H1 (cell line): Measurements from ENCODE around the gene ATP2A3. TPM values are rescaled to one million over a fixed set of nuclear protein-coding genes. Genes with fewer than 3 reads are reported as not detected.

Experiments
- CTCF ChIA-PET: fragments of 300-600 bp; sonication (Branson Sonifier 250); formaldehyde crosslinking; loops from one replicate; lab custom pipeline; 2021; ENCODE audit not compliant: partially characterized antibody; lab: Charles Lee
- POLR2A ChIA-PET: fragments of 300-600 bp; sonication (Branson Sonifier 250); formaldehyde crosslinking; loops from one replicate; lab custom pipeline; 2021; ENCODE audit warnings: inconsistent platforms; ENCODE audit not compliant: partially characterized antibody; lab: Charles Lee
- DNase-seq, 2 experiments: peaks; one replicate each; pipeline versions ENCODE4 v3.0.0 to v3.0.0-alpha.2; 2010 to 2022; ENCODE audit warnings: low spot score in 2 of 2, low read depth in 1 of 2, mixed read lengths in 1 of 2
- FAIRE-seq: peaks from 2 replicates; lab custom pipeline; 2011; peaks lifted over from hg19 to GRCh38; lab: Jason Lieb, UNC
- H2AFZ ChIP-seq: 2 replicates; pipeline ENCODE4 v1.8.1; 2012; ENCODE audit warnings: low read length, inconsistent platforms
- H2AK5ac ChIP-seq: 2 replicates; pipeline ENCODE4 v1.6.1; 2013; ENCODE audit warnings: low read depth, low read length
- H2BK120ac ChIP-seq: replicated peaks from 2 replicates; pipeline ENCODE3; 2013; ENCODE audit warnings: low read depth, low read length, inconsistent platforms
- H2BK12ac ChIP-seq: 2 replicates; pipeline ENCODE4 v1.6.1; 2013; ENCODE audit warnings: low read depth, low read length
- H2BK15ac ChIP-seq: 2 replicates; pipeline ENCODE4 v1.6.1; 2013; ENCODE audit warnings: low read length
- H2BK20ac ChIP-seq: 2 replicates; pipeline ENCODE4 v1.6.1; 2013; ENCODE audit warnings: low read length
- H2BK5ac ChIP-seq: 2 replicates; pipeline ENCODE4 v1.6.1; 2013; ENCODE audit warnings: low read depth, low read length
- H3K14ac ChIP-seq: 2 replicates; pipeline ENCODE4 v1.6.1; 2013; ENCODE audit warnings: inconsistent platforms; ENCODE audit not compliant: insufficient read length
- H3K18ac ChIP-seq: 2 replicates; pipeline ENCODE4 v1.6.1; 2013; ENCODE audit warnings: low read length; ENCODE audit errors: extremely low read depth
- H3K23ac ChIP-seq: 2 replicates; pipeline ENCODE4 v1.6.1; 2013; ENCODE audit warnings: inconsistent platforms; ENCODE audit not compliant: insufficient read length
- H3K23me2 ChIP-seq: 2 replicates; pipeline ENCODE4 v1.6.1; 2013; ENCODE audit warnings: low read depth, low read length
- H3K27ac ChIP-seq: 2 replicates; pipeline ENCODE4 v1.6.1; 2011; ENCODE audit warnings: low read depth, low read length, inconsistent platforms
- H3K27me3 ChIP-seq, 4 experiments: replicated peaks in 1 of 4; 1 replicate in 1 of 4; 2 replicates in 3 of 4; pipeline versions ENCODE4 v1.6.1 to v1.8.1; 2011 to 2013; ENCODE audit warnings: low read length in 3 of 4, mild to moderate bottlenecking in 3 of 4, inconsistent platforms in 2 of 4, mixed read lengths in 2 of 4, moderate library complexity in 1 of 4; ENCODE audit not compliant: control insufficient read depth in 3 of 4, insufficient read depth in 3 of 4; ENCODE audit errors: extremely low read depth in 1 of 4
- H3K36me3 ChIP-seq, 4 experiments: 2 replicates each; pipeline versions ENCODE4 v1.6.1 to v1.8.1; 2011 to 2013; ENCODE audit warnings: mild to moderate bottlenecking in 4 of 4, low read length in 3 of 4, moderate library complexity in 2 of 4, control low read depth in 1 of 4, inconsistent platforms in 1 of 4; ENCODE audit not compliant: insufficient read depth in 4 of 4, control insufficient read depth in 2 of 4
- H3K4ac ChIP-seq: replicated peaks from 2 replicates; pipeline ENCODE3; 2013; ENCODE audit warnings: low read length, low read depth, mixed read lengths, inconsistent platforms; ENCODE audit not compliant: insufficient read length
- H3K4me1 ChIP-seq, 4 experiments: replicated peaks in 1 of 4; 1 replicate in 1 of 4; 2 replicates in 3 of 4; pipeline versions ENCODE4 v1.6.1 to v1.8.1; 2011 to 2013; ENCODE audit warnings: low read length in 3 of 4, inconsistent platforms in 2 of 4, mixed read lengths in 1 of 4; ENCODE audit not compliant: insufficient read depth in 4 of 4, control insufficient read depth in 3 of 4
- H3K4me2 ChIP-seq, 2 experiments: 2 replicates each; pipeline versions ENCODE4 v1.6.1 to v1.8.1; 2011 to 2013; ENCODE audit warnings: low read depth in 2 of 2, low read length in 2 of 2, control low read depth in 1 of 2, inconsistent platforms in 1 of 2, mild to moderate bottlenecking in 1 of 2; ENCODE audit not compliant: insufficient read depth in 1 of 2
- H3K4me3 ChIP-seq, 4 experiments: fragments of 200-600, 300-600 bp in 1 of 4; sonication (generic), shearing (Covaris generic), sonication (Bioruptor Twin) in 1 of 4; 2 replicates each; pipeline versions ENCODE4 v1.5.1 to v1.8.1; 2011 to 2016; ENCODE audit warnings: low read length in 4 of 4, low read depth in 3 of 4, control low read depth in 2 of 4, inconsistent platforms in 2 of 4, mild to moderate bottlenecking in 2 of 4, mixed read lengths in 1 of 4, moderate library complexity in 1 of 4; ENCODE audit not compliant: insufficient read depth in 2 of 4; ENCODE audit errors: extremely low read depth in 1 of 4
- H3K56ac ChIP-seq: replicated peaks from 2 replicates; pipeline ENCODE3; 2013; ENCODE audit warnings: low read depth, mild to moderate bottlenecking, mixed read lengths, low read length, inconsistent platforms; ENCODE audit not compliant: insufficient read length
- H3K79me1 ChIP-seq: 2 replicates; pipeline ENCODE4 v1.6.1; 2013; ENCODE audit warnings: low read depth, low read length, control low read depth
- H3K79me2 ChIP-seq, 2 experiments: 2 replicates each; pipeline versions ENCODE4 v1.6.1 to v1.8.1; 2012 to 2013; ENCODE audit warnings: low read length in 2 of 2, mild to moderate bottlenecking in 2 of 2, inconsistent platforms in 1 of 2; ENCODE audit not compliant: insufficient read depth in 2 of 2, control insufficient read depth in 1 of 2
- H3K9ac ChIP-seq, 4 experiments: replicated peaks in 1 of 4; 1 replicate in 1 of 4; 2 replicates in 3 of 4; pipeline versions ENCODE4 v1.6.1 to v1.8.1; 2011 to 2013; ENCODE audit warnings: low read depth in 3 of 4, low read length in 3 of 4, control low read depth in 2 of 4, mild to moderate bottlenecking in 2 of 4, moderate library complexity in 2 of 4, inconsistent platforms in 1 of 4; ENCODE audit errors: extremely low read depth in 1 of 4
- H3K9me3 ChIP-seq, 2 experiments: 2 replicates each; pipeline versions ENCODE4 v1.6.1 to v1.8.1; 2012 to 2013; ENCODE audit warnings: mild to moderate bottlenecking in 2 of 2, moderate library complexity in 2 of 2, control low read depth in 1 of 2, inconsistent platforms in 1 of 2, low read depth in 1 of 2, low read length in 1 of 2, mixed read lengths in 1 of 2; ENCODE audit not compliant: insufficient read depth in 2 of 2
- H4K20me1 ChIP-seq, 2 experiments: replicated peaks in 1 of 2; 2 replicates each; pipeline versions ENCODE3 to v1.8.1; 2011 to 2013; ENCODE audit warnings: inconsistent platforms in 2 of 2, low read length in 2 of 2, mild to moderate bottlenecking in 1 of 2; ENCODE audit not compliant: insufficient read depth in 2 of 2, control insufficient read depth in 1 of 2
- H4K5ac ChIP-seq: 2 replicates; pipeline ENCODE4 v1.6.1; 2013; ENCODE audit warnings: low read length, low read depth, mixed read lengths, inconsistent platforms; ENCODE audit not compliant: insufficient read length
- H4K8ac ChIP-seq: 2 replicates; pipeline ENCODE4 v1.8.0; 2013; ENCODE audit warnings: mild to moderate bottlenecking, moderate library complexity, low read length, inconsistent platforms; ENCODE audit not compliant: insufficient read depth; ENCODE audit errors: extremely low read depth
- H4K91ac ChIP-seq: replicated peaks from 2 replicates; pipeline ENCODE3; 2013; ENCODE audit warnings: low read length, mixed read lengths, inconsistent platforms; ENCODE audit not compliant: insufficient read length
- ASH2L ChIP-seq: fragments of 200-600, 300-600 bp; sonication (generic); IDR thresholded peaks from one replicate; pipeline ENCODE4 v1.7.1; 2017; ENCODE audit warnings: low read length
- CTCF ChIP-seq, 3 experiments: IDR thresholded peaks; 1 replicate in 2 of 3; 2 replicates in 1 of 3; pipeline versions ENCODE4 v1.5.1 to v1.6.1; 2011; ENCODE audit warnings: low read length in 3 of 3, mild to moderate bottlenecking in 3 of 3, inconsistent platforms in 2 of 3, low read depth in 1 of 3, moderate library complexity in 1 of 3; ENCODE audit not compliant: insufficient read depth in 1 of 3; ENCODE audit errors: control extremely low read depth in 1 of 3
- KDM5A ChIP-seq: fragments of 200-600 bp; IDR thresholded peaks from 2 replicates; pipeline ENCODE4 v1.7.1; 2012; ENCODE audit warnings: mild to moderate bottlenecking, low read length, inconsistent platforms, mixed read lengths
- MAFK ChIP-seq: IDR thresholded peaks from 2 replicates; pipeline ENCODE4 v1.6.1; 2012; ENCODE audit warnings: low read depth, mild to moderate bottlenecking, improper control_type of control experiment, low read length
- NRF1 ChIP-seq: IDR thresholded peaks from 2 replicates; pipeline ENCODE4 v1.6.1; 2011; ENCODE audit warnings: mild to moderate bottlenecking, low read depth, low read length, improper control_type of control experiment
- POLR2AphosphoS5 ChIP-seq: IDR thresholded peaks from 2 replicates; pipeline ENCODE4 v1.6.1; 2011; ENCODE audit warnings: low read depth, low read length
- RBBP5 ChIP-seq: IDR thresholded peaks from 2 replicates; pipeline ENCODE4 v1.7.1; 2012; ENCODE audit warnings: low read depth, mild to moderate bottlenecking, inconsistent platforms, low read length, moderate library complexity, borderline replicate concordance
- SAP30 ChIP-seq: fragments of 300-600 bp; sonication (generic); IDR thresholded peaks from 2 replicates; pipeline ENCODE4 v1.7.1; 2012; ENCODE audit warnings: low read length, moderate library complexity, mild to moderate bottlenecking, inconsistent platforms; ENCODE audit not compliant: insufficient read depth, insufficient replicate concordance
- SP4 ChIP-seq: IDR thresholded peaks from 2 replicates; pipeline ENCODE4 v1.6.1; 2012; ENCODE audit warnings: low read length, inconsistent platforms
- SUZ12 ChIP-seq: fragments of 200-600 bp; sonication (generic); IDR thresholded peaks from 2 replicates; pipeline ENCODE4 v1.6.1; 2012; ENCODE audit warnings: mild to moderate bottlenecking, inconsistent platforms, low read length, moderate library complexity, mixed read lengths
- TBP ChIP-seq: IDR thresholded peaks from 2 replicates; pipeline ENCODE4 v1.6.1; 2011; ENCODE audit warnings: low read depth, low read length, improper control_type of control experiment
- TCF12 ChIP-seq: IDR thresholded peaks from 2 replicates; pipeline ENCODE4 v1.6.1; 2011; ENCODE audit warnings: low read depth, mild to moderate bottlenecking, low read length
- WGBS, 2 experiments: shearing (Covaris generic) in 1 of 2; methylation state at CpG; one replicate each; pipeline versions ENCODE4 v1.1.6 to v1.1.7; 2013 to 2015; ENCODE audit warnings: low lambda C conversion rate in 2 of 2, mixed read lengths in 2 of 2, inconsistent platforms in 1 of 2, low coverage in 1 of 2, missing lambda C conversion rate in 1 of 2; ENCODE audit not compliant: insufficient replicate concordance in 2 of 2, insufficient coverage in 1 of 2, insufficient read length in 1 of 2; ENCODE audit errors: extremely low coverage in 1 of 2, missing lambda C conversion rate in 1 of 2; 5-methylcytosine and 5-hydroxymethylcytosine counted together
- polyA plus RNA-seq, 7 experiments: library from polyadenylated mRNA; depleted of rRNA in 3 of 7; stranded (reverse) in 5 of 7; unstranded in 2 of 7; fragments of >200 nt in 5 of 7; fragments of 200-250 nt in 2 of 7; gene quantifications; 1 replicate in 5 of 7; 2 replicates in 1 of 7; 4 replicates in 1 of 7; pipeline versions ENCODE4 v1.2.1 to v1.2.3, GENCODE V29; 2011 to 2013; ENCODE audit warnings: missing spikeins in 2 of 7, mixed read lengths in 2 of 7
- total RNA-seq: library from RNA; stranded (reverse); fragmentation: NEBNext Ultra II Directional; extraction: Animal tissue kit (Norgen Biotek cat#: 25700); gene quantifications from 2 replicates; pipeline ENCODE4 v1.2.1, GENCODE V29; 2021

Gene ATP2A3
- total and polyA plus RNA-seq, 2 of the 8 experiments (the other 6 are each of a cell fraction or from before 2014, with no cell fraction given) = 18.4 to 32.5 TPM

- ChIA-PET CTCF (interaction anchor here (1.0 to 2.5 kb wide), 10 partner anchors 11 to 100 kb away, joined by 3 to 8 read pairs (median 4); no protein-coding TSS in a partner anchor), POLR2A (interaction anchor here (0.8 kb wide), 1 partner anchor 12 kb away, joined by 4 read pairs; no protein-coding TSS in a partner anchor)
- H3K4me3 ChIP-seq = no peak overlapping the region
- H3K9ac ChIP-seq = no peak overlapping the region
- peaks cover 2 to 25% (median 15%) of the 10 kb centered on the region in 4 experiments; a peak in 6 of 7 replicates for H3K27me3 ChIP-seq
- H3K14ac ChIP-seq = no peak overlapping the region
- H3K9me3 ChIP-seq = no peaks in the 10 kb centered on the region
- H2AFZ ChIP-seq = no peak overlapping the region
- 79% methylated on average over 5 of the region's 5 CpGs; no CpG with 5 or more reads in 1 of the 2 experiments for WGBS, 2 experiments
- peaks cover 3 to 43% (median 25%) of the 10 kb centered on the region in 4 experiments for H3K4me1 ChIP-seq
- H2BK12ac ChIP-seq = no peak overlapping the region
- H2BK20ac ChIP-seq = no peak overlapping the region
- H3K18ac ChIP-seq = no peak overlapping the region
- no peak overlapping the region for H2BK15ac ChIP-seq
- H3K4me2 ChIP-seq = no peak overlapping the region
- no peak overlapping the region for H4K5ac ChIP-seq
- H4K8ac ChIP-seq = no peak overlapping the region
- no peaks in the 10 kb centered on the region; the same call in none of the 2 replicates for H3K79me1 ChIP-seq
- no peak overlapping the region for H4K91ac ChIP-seq
- no peak overlapping the region for H3K4ac ChIP-seq
- DNase-seq = no peak
- H3K79me2 ChIP-seq = no peaks in the 10 kb centered on the region
- no peak overlapping the region for H2AK5ac ChIP-seq
- H3K23ac ChIP-seq = no peak overlapping the region
- no peaks in the 10 kb centered on the region for H3K36me3 ChIP-seq
- H3K27ac ChIP-seq = no peak overlapping the region
- H2BK5ac ChIP-seq = no peak overlapping the region
- peaks cover 6% of the 10 kb centered on the region; the same call in 1 of the 2 replicates for H3K23me2 ChIP-seq
- no peak overlapping the region for H3K56ac ChIP-seq
- peaks cover 0 to 10% of the 10 kb centered on the region in 2 experiments for H4K20me1 ChIP-seq
- H2BK120ac ChIP-seq = no peak overlapping the region
- no peak for FAIRE-seq
- TF ChIP-seq SAP30 = no peak
- no peak for TF ChIP-seq RBBP5
- no peak for TF ChIP-seq CTCF (IDR thresholded peaks at IDR 0.05; ENCODE audit: control extremely low read depth in 1 of 3, insufficient read depth in 1 of 3, low read depth in 1 of 3, low read length in 3 of 3)
- TF ChIP-seq KDM5A = no peak
- TF ChIP-seq NRF1 = no peak
- TF ChIP-seq ASH2L = no peak
- TF ChIP-seq TCF12 = no peak
- no peak for TF ChIP-seq SP4
- no peak for TF ChIP-seq SUZ12
- no peak for TF ChIP-seq MAFK
- no peak for TF ChIP-seq TBP
- TF ChIP-seq POLR2AphosphoS5 = no peak
These were observed 2.6 kb downstream of the ATP2A3 start for GRCh38 chr17:3961564-3962047.
